ENCODE measurements around the gene PDE3A.

The PDE3A gene

GRCh38 chr12:20490213-20490612 is 121.9 kb downstream of the PDE3A start:
- no peak for DNase-seq

GRCh38 chr12:20491290-20491689 is 123.0 kb downstream of the PDE3A start:
- DNase-seq: no peak

- no peak for DNase-seq
Measured at GRCh38 chr12:20492251-20492760, 124.0 kb downstream of the PDE3A start.

- DNase-seq: no peak
Measured at GRCh38 chr12:20493934-20494333, 125.6 kb downstream of the PDE3A start.

GRCh38 chr12:20494851-20495250 is 126.5 kb downstream of the PDE3A start:
- DNase-seq: no peak

- DNase-seq: no peak
Measured at GRCh38 chr12:20495997-20496396, 127.7 kb downstream of the PDE3A start.

- no peak for DNase-seq
Measured at GRCh38 chr12:20497707-20498106, 129.4 kb downstream of the PDE3A start.

- no peak for DNase-seq
Measured at GRCh38 chr12:20501958-20502357, 133.6 kb downstream of the PDE3A start.

GRCh38 chr12:20503858-20504257 is 135.5 kb downstream of the PDE3A start:
- DNase-seq: no peak

- DNase-seq: no peak
Measured at GRCh38 chr12:20505056-20505455, 136.7 kb downstream of the PDE3A start.

- no peak for DNase-seq
Measured at GRCh38 chr12:20507056-20507455, 138.7 kb downstream of the PDE3A start.

- no peak for DNase-seq
Measured at GRCh38 chr12:20507711-20508110, 139.4 kb downstream of the PDE3A start.

- DNase-seq: no peak
Measured at GRCh38 chr12:20508359-20508758, 140.0 kb downstream of the PDE3A start.

- no peak for DNase-seq
Measured at GRCh38 chr12:20508962-20509361, 140.6 kb downstream of the PDE3A start.

GRCh38 chr12:20510811-20511210 is 142.5 kb downstream of the PDE3A start:
- no peak for DNase-seq

GRCh38 chr12:20513189-20513588 is 144.9 kb downstream of the PDE3A start:
- DNase-seq: no peak

- no peak for DNase-seq
Measured at GRCh38 chr12:20514598-20514997, 146.3 kb downstream of the PDE3A start.

- peak in 3 of 56 donors; percentile 0 to 3 (median 2) for DNase-seq
Measured at GRCh38 chr12:20520532-20520931, 152.2 kb downstream of the PDE3A start.

GRCh38 chr12:20523658-20524057 is 155.3 kb downstream of the PDE3A start:
- DNase-seq: no peak

GRCh38 chr12:20524113-20524512 is 155.8 kb downstream of the PDE3A start:
- no peak for DNase-seq

GRCh38 chr12:20525064-20525610 is 156.8 kb downstream of the PDE3A start:
- no peak for DNase-seq

- DNase-seq: peak in 3 of 56 donors; percentile 1 to 38 (median 11)
Measured at GRCh38 chr12:20527417-20528163, 159.3 kb downstream of the PDE3A start.

GRCh38 chr12:20528208-20528607 is 159.9 kb downstream of the PDE3A start:
- DNase-seq: no peak

All from amygdala (tissue), 56 donors.